Measurements from ENCODE around the gene GIGYF1. TPM values are rescaled to one million over a fixed set of nuclear protein-coding genes. Genes with fewer than 3 reads are reported as not detected.
"Not testable (repeated sequence)": the region's sequence is repeated elsewhere in the genome, so short reads cannot be mapped to it uniquely, and the experiment has no call there.

The GIGYF1 gene
- polyA plus RNA-seq, 6 donors from 2014 or later = 0.69 to 2.9 (median 1.2) TPM

DNA sequence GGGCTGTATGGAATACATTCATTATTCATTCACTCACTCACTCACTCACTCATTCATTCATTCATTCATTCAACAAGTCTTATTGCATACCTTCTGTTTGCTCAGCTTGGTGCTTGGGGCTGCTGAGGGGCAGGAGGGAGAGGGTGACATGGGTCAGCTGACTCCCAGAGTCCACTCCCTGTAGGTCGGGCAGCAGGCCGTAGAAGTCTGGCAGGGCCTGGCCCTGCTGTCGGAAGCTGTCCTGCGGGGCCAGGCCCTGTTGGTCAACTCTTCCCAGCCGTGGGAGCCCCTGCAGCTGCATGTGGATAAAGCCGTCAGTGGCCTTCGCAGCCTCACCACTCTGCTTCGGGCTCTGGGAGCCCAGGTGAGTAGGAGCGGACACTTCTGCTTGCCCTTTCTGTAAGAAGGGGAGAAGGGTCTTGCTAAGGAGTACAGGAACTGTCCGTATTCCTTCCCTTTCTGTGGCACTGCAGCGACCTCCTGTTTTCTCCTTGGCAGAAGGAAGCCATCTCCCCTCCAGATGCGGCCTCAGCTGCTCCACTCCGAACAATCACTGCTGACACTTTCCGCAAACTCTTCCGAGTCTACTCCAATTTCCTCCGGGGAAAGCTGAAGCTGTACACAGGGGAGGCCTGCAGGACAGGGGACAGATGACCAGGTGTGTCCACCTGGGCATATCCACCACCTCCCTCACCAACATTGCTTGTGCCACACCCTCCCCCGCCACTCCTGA lies 28.6 kb upstream of the GIGYF1 start:
- DNase-seq = no peak
- peaks cover 0 to 16% of the 10 kb centered on the region in 2 donors for H3K36me3 Mint-ChIP-seq
- no peak overlapping the region for H3K4me3 Mint-ChIP-seq
- peak overlapping the region in 1 of 6 donors; percentile 72 for H3K27ac Mint-ChIP-seq
- ATAC-seq (ENCODE audit: low read depth in 2 of 2) = no peak
- H3K9me3 Mint-ChIP-seq = peaks cover 8 to 22% (median 16%) of the 10 kb centered on the region in 7 donors
- H3K4me1 Mint-ChIP-seq = peaks cover 8 to 17% (median 9%) of the 10 kb centered on the region in 3 donors
- peaks cover 52 to 73% (median 70%) of the 10 kb centered on the region in 3 donors for H3K27me3 Mint-ChIP-seq

DNA sequence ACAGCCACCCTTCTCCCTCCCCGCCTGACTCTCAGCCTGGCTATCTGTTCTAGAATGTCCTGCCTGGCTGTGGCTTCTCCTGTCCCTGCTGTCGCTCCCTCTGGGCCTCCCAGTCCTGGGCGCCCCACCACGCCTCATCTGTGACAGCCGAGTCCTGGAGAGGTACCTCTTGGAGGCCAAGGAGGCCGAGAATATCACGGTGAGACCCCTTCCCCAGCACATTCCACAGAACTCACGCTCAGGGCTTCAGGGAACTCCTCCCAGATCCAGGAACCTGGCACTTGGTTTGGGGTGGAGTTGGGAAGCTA lies 27.4 kb upstream of the GIGYF1 start:
- no peak overlapping the region for H3K27ac Mint-ChIP-seq
- peaks cover 8 to 17% (median 9%) of the 10 kb centered on the region in 3 donors for H3K4me1 Mint-ChIP-seq
- peaks cover 47 to 76% (median 72%) of the 10 kb centered on the region in 3 donors for H3K27me3 Mint-ChIP-seq
- peaks cover 0 to 21% of the 10 kb centered on the region in 2 donors for H3K36me3 Mint-ChIP-seq
- ATAC-seq (ENCODE audit: low read depth in 2 of 2) (no peak), DNase-seq (no peak)
- H3K9me3 Mint-ChIP-seq = peaks cover 10 to 28% (median 19%) of the 10 kb centered on the region in 7 donors
- no peak overlapping the region for H3K4me3 Mint-ChIP-seq

DNA sequence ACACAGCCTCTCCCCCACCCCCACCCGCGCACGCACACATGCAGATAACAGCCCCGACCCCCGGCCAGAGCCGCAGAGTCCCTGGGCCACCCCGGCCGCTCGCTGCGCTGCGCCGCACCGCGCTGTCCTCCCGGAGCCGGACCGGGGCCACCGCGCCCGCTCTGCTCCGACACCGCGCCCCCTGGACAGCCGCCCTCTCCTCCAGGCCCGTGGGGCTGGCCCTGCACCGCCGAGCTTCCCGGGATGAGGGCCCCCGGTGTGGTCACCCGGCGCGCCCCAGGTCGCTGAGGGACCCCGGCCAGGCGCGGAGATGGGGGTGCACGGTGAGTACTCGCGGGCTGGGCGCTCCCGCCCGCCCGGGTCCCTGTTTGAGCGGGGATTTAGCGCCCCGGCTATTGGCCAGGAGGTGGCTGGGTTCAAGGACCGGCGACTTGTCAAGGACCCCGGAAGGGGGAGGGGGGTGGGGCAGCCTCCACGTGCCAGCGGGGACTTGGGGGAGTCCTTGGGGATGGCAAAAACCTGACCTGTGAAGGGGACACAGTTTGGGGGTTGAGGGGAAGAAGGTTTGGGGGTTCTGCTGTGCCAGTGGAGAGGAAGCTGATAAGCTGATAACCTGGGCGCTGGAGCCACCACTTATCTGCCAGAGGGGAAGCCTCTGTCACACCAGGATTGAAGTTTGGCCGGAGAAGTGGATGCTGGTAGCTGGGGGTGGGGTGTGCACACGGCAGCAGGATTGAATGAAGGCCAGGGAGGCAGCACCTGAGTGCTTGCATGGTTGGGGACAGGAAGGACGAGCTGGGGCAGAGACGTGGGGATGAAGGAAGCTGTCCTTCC lies 26.8 kb upstream of the GIGYF1 start:
- Mint-ChIP-seq H3K9me3 (peaks cover 10 to 28% (median 19%) of the 10 kb centered on the region in 7 donors), H3K4me3 (no peak overlapping the region), H3K27ac (no peak overlapping the region), H3K36me3 (peaks cover 0 to 21% of the 10 kb centered on the region in 2 donors), H3K27me3 (peaks cover 47 to 76% (median 72%) of the 10 kb centered on the region in 3 donors), H3K4me1 (peaks cover 8 to 17% (median 9%) of the 10 kb centered on the region in 3 donors)
- no peak for ATAC-seq (ENCODE audit: low read depth in 2 of 2)
- no peak for DNase-seq

DNA sequence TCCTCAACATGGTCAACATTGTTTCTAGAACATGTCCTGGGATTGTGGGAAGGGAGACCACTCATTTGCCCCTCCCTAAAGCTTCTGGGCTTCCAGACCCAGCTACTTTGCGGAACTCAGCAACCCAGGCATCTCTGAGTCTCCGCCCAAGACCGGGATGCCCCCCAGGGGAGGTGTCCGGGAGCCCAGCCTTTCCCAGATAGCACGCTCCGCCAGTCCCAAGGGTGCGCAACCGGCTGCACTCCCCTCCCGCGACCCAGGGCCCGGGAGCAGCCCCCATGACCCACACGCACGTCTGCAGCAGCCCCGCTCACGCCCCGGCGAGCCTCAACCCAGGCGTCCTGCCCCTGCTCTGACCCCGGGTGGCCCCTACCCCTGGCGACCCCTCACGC lies 26.2 kb upstream of the GIGYF1 start, which contains the start of gene EPO:
Gene EPO, plus strand, starts transcription at position 190 of the 392 bp plus-strand sequence. CDS start 513 bp downstream, outside the sequence.
- no peak for ATAC-seq (ENCODE audit: low read depth in 2 of 2)
- DNase-seq = no peak
- Mint-ChIP-seq H3K36me3 (peaks cover 0 to 21% of the 10 kb centered on the region in 2 donors), H3K4me1 (peaks cover 7 to 13% (median 8%) of the 10 kb centered on the region in 3 donors), H3K4me3 (peak within 1 kb of the TSS in 2 of 8 donors; percentile 45 to 66), H3K9me3 (peaks cover 10 to 28% (median 19%) of the 10 kb centered on the region in 7 donors), H3K27me3 (peaks cover 45 to 76% (median 72%) of the 10 kb centered on the region in 3 donors), H3K27ac (no peak within 1 kb of the TSS)

DNA sequence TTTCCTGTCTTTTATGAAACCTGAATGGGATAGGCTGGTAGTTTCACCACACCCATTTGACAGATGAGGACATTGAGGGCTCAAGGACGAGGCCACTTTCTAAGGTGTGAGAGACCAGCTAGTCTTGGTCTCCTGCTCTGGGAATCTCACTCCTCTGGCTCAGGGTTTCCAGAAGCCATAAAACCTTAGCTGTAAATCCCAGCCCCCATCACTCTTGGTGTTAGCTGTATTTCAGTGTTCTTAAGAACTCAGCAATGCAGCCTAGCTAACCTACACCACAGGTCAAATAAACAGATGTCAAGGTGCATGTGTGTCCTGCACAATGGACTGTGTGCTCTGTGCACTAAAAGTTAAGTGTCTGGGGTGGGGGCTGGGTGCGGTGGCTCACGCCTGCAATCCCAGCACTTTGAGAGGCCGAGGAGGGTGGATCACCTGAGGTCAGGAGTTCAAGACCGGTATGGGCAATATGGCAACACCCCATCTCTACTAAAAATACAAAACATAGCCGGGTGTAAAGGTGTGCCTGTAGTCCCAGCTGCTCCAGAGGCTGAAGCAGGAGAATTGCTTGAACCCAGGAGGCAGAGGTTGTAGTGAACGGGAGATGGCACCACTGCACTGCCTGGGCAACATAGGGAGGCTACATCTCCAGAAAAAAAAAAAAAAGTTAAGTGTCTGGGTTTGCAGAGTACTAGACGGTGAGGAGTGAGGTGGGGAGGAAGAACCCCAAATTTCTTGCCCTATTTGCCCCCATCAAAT lies 25.7 kb upstream of the GIGYF1 start:
- Mint-ChIP-seq H3K27me3 (peaks cover 42 to 75% (median 70%) of the 10 kb centered on the region in 3 donors), H3K4me1 (peaks cover 4 to 8% (median 4%) of the 10 kb centered on the region in 3 donors), H3K36me3 (peaks cover 0 to 21% of the 10 kb centered on the region in 2 donors), H3K9me3 (peaks cover 10 to 28% (median 19%) of the 10 kb centered on the region in 7 donors), H3K27ac (no peak overlapping the region), H3K4me3 (peak overlapping the region in 2 of 8 donors; percentile 45 to 66)
- ATAC-seq (ENCODE audit: low read depth in 2 of 2) = no peak
- DNase-seq = no peak

DNA sequence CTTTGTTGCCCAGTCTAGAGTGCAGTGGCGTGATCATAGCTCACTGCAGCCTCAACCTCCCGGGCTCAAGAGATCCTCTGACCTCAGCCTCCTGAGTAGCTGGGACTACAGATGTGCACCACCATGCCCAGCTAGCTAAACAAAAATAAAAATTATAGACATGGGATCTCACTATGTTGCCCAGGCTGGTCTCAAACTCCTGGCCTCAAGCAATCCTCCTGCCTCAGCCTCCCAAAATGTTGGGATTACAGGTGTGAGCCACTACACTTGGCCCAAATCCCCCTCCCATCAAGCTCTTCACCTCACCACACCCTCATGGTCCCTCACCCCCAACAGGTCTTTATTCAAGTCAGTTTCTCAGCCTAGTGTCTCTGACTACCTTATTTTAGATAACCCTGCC lies 23.0 kb upstream of the GIGYF1 start:
- H3K36me3 Mint-ChIP-seq = peaks cover 0 to 21% of the 10 kb centered on the region in 2 donors

DNA sequence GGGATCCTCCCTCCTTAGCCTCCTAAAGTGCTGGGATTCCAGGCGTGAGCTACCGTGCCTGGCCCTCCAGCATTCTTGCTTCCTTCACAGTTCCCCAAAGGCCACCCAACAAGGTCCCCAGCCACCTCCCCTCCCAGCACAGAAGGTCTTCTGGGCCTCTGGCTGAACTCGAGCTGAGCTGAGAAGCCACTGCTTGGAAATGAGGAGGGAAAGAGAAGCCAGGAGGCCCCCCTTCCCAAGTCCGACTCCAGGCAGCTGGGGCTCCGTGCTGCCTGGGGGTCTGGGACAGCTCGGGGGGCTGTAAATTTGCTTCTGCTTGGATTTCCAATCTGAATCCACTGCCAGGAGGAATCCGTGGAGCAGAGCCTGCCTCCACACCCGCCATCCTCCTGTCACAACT lies 20.7 kb upstream of the GIGYF1 start:
- Mint-ChIP-seq H3K9me3 (peaks cover 10 to 27% (median 17%) of the 10 kb centered on the region in 7 donors), H3K4me3 (no peak overlapping the region), H3K4me1 (peaks cover under 1 to 1% (median under 1%) of the 10 kb centered on the region in 3 donors), H3K27me3 (peaks cover 14 to 28% (median 27%) of the 10 kb centered on the region in 3 donors), H3K36me3 (peaks cover 0 to 21% of the 10 kb centered on the region in 2 donors), H3K27ac (peak overlapping the region in 2 of 6 donors; percentile 26 to 32)
- ATAC-seq (ENCODE audit: low read depth in 2 of 2) = no peak
- no peak for DNase-seq

More for the DNA sequence above, 23.0 kb upstream of the GIGYF1 start:
- not testable (repeated sequence) for H3K4me1 Mint-ChIP-seq; DNase-seq; H3K27ac Mint-ChIP-seq; ATAC-seq (ENCODE audit: low read depth in 2 of 2)
- H3K9me3 Mint-ChIP-seq = peaks cover 10 to 28% (median 19%) of the 10 kb centered on the region in 7 donors
- peak overlapping the region in 1 of 8 donors; percentile 24 for H3K4me3 Mint-ChIP-seq
- peaks cover 28 to 49% (median 46%) of the 10 kb centered on the region in 3 donors for H3K27me3 Mint-ChIP-seq

DNA sequence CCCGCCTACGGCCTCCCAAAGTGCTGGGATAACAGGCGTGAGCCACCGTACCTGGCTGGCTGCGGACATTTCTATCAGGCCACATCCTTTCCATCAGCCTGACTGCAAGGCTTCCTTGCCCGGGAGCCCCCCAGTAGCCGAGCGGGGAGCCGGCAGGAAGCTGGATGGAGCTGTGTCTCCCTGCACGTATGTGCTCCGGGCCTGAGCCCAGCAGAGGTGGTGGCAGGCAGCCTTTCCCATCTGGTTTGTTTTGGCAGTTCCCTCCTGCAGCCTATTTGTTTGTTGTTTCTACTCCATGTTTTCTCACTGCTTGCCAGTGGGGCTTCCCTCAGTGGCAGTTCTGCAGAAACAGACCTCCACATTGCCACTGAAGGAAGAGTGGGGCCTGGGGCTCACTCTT lies 17.3 kb upstream of the GIGYF1 start:
- H3K9me3 Mint-ChIP-seq = no peaks in the 10 kb centered on the region
- no peaks in the 10 kb centered on the region for H3K27me3 Mint-ChIP-seq
- ATAC-seq (ENCODE audit: low read depth in 2 of 2) (no peak), DNase-seq (no peak)
- no peaks in the 10 kb centered on the region for H3K36me3 Mint-ChIP-seq
- H3K27ac Mint-ChIP-seq = no peak overlapping the region
- peaks cover 7 to 13% (median 13%) of the 10 kb centered on the region in 3 donors for H3K4me1 Mint-ChIP-seq
- no peak overlapping the region for H3K4me3 Mint-ChIP-seq

DNA sequence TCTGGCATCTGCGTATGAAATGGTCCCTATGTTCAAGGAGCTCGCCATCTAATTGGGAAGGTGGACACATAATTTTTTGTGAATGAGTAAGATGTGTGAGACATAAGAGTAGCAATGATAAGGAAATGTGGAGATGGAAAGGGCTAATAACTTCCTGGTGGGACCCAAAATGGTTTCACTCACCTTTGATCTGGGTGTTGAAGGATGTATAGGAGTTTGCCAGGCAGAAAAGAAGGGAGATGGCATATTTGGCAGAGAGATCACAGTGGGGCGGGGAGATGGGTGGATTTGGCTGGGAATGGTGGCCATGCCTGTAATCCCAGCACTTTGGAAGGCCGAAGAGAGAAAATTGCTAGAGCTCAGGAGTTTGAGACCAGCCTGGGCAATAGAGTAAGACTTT lies 16.4 kb upstream of the GIGYF1 start:
- Mint-ChIP-seq H3K4me1 (peaks cover 15 to 21% (median 16%) of the 10 kb centered on the region in 3 donors), H3K9me3 (no peaks in the 10 kb centered on the region), H3K4me3 (no peak overlapping the region), H3K27ac (no peak overlapping the region), H3K36me3 (no peaks in the 10 kb centered on the region), H3K27me3 (no peaks in the 10 kb centered on the region)
- no peak for DNase-seq
- no peak for ATAC-seq (ENCODE audit: low read depth in 2 of 2)

DNA sequence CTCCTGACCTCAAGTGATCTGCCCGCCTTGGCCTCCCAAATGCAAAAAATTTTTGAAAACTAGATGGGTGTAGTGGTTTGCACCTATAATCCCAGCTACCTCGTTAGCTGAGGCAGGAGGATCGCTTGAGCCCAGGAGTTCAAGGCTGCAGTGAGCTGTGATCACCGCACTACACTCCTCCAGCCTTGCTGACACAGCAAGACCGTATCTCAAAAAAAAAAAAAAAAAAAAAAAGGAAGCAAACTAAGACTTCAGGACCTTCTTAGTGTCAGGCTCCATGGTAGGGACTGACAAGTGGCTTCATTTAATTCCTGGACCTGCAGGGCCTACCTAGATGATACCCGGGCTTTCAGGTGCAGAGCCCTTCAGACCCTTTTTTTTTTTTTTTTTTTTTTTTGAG lies 14.3 kb upstream of the GIGYF1 start:
- Mint-ChIP-seq H3K4me3 (peak overlapping the region in 5 of 8 donors; percentile 8 to 73 (median 54)), H3K4me1 (peaks cover 15 to 21% (median 19%) of the 10 kb centered on the region in 3 donors), H3K9me3 (no peaks in the 10 kb centered on the region), H3K27me3 (no peaks in the 10 kb centered on the region), H3K27ac (no peak overlapping the region), H3K36me3 (no peaks in the 10 kb centered on the region)
- ATAC-seq (ENCODE audit: low read depth in 2 of 2) (no peak), DNase-seq (no peak)

DNA sequence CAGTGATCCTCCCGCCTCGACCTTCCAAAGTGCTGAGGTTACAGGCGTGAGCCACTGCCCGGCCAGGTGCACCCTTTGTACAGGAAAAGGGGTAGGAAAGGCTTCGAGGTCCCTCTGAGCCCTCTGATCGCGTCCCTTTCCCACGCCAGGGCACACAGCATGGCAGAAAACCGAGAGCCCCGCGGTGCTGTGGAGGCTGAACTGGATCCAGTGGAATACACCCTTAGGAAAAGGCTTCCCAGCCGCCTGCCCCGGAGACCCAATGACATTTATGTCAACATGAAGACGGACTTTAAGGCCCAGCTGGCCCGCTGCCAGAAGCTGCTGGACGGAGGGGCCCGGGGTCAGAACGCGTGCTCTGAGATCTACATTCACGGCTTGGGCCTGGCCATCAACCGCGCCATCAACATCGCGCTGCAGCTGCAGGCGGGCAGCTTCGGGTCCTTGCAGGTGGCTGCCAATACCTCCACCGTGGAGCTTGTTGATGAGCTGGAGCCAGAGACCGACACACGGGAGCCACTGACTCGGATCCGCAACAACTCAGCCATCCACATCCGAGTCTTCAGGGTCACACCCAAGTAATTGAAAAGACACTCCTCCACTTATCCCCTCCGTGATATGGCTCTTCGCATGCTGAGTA lies 12.7 kb upstream of the GIGYF1 start:
- Mint-ChIP-seq H3K4me1 (peaks cover 15 to 21% (median 19%) of the 10 kb centered on the region in 3 donors), H3K9me3 (no peaks in the 10 kb centered on the region), H3K4me3 (peak overlapping the region; percentile 92 to 97 (median 95)), H3K27ac (peak overlapping the region in 5 of 6 donors; percentile 76 to 94 (median 89)), H3K36me3 (no peaks in the 10 kb centered on the region), H3K27me3 (no peaks in the 10 kb centered on the region)
- no peak for ATAC-seq (ENCODE audit: low read depth in 2 of 2)
- DNase-seq = no peak

Data from naive B cell (primary cell).